ENCODE results near the gene NTRK3. TPM values are rescaled to one million over a fixed set of nuclear protein-coding genes. Genes with fewer than 3 reads are reported as not detected.

NTRK3 gene
- total RNA-seq, 1 experiment from 2014 or later: not detected

DNA sequence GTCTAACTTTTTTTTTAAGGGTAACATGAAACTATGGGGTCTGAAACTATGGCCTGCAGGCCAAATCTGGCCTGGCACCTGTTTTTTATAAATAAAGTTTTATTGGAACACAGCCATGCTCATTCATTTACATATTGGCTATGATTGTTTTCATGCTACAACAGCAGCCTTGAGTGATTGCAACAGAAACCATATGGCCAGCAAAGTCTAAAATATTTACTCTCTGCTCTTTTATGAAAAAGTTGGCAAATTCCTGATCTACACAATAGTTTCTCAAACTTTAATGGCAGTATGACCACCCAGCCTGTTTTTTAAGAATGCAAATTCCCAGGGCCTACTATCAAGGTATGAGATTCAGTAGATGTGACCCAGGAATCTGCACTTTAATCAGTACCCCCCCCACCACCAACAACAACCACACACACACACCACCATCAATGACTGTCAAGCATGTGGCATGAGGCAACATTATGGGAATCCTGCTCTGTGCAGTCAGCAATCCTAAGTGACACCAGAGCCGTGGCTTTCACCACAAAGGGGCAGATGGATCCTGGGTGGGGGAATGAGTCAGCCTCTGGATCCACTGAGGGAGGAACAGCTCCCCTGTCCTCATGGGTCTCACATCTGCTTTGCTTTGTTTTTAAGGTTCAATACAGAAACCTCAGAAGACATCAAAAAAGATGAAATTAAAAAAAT lies 142.8 kb downstream of the NTRK3 start:
- Mint-ChIP-seq H3K9me3 (ENCODE audit: unreplicated experiment) (peaks cover 32% of the 10 kb centered on the region), H3K27me3 (ENCODE audit: insufficient read depth, unreplicated experiment) (no peaks in the 10 kb centered on the region), H3K27ac (ENCODE audit: low read depth, unreplicated experiment) (no peak overlapping the region), H3K4me3 (ENCODE audit: unreplicated experiment) (no peak overlapping the region), H3K36me3 (ENCODE audit: insufficient read depth, unreplicated experiment) (no peaks in the 10 kb centered on the region), H3K4me1 (ENCODE audit: insufficient read depth, unreplicated experiment) (no peaks in the 10 kb centered on the region)
- TF ChIP-seq, protein P1, sequence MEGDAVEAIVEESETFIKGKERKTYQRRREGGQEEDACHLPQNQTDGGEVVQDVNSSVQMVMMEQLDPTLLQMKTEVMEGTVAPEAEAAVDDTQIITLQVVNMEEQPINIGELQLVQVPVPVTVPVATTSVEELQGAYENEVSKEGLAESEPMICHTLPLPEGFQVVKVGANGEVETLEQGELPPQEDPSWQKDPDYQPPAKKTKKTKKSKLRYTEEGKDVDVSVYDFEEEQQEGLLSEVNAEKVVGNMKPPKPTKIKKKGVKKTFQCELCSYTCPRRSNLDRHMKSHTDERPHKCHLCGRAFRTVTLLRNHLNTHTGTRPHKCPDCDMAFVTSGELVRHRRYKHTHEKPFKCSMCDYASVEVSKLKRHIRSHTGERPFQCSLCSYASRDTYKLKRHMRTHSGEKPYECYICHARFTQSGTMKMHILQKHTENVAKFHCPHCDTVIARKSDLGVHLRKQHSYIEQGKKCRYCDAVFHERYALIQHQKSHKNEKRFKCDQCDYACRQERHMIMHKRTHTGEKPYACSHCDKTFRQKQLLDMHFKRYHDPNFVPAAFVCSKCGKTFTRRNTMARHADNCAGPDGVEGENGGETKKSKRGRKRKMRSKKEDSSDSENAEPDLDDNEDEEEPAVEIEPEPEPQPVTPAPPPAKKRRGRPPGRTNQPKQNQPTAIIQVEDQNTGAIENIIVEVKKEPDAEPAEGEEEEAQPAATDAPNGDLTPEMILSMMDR (IDR thresholded peaks at IDR 0.05; ENCODE audit: unreplicated experiment): no peak
- no peak for DNase-seq (ENCODE audit: unreplicated experiment)
- CTCF ChIA-PET: no interaction called here
- POLR2A ChIA-PET: no interaction called here
- no TSS peak for BruUV-seq (replicated peaks)
- intact Hi-C loops (cut with micrococcal nuclease): no loop called here

DNA sequence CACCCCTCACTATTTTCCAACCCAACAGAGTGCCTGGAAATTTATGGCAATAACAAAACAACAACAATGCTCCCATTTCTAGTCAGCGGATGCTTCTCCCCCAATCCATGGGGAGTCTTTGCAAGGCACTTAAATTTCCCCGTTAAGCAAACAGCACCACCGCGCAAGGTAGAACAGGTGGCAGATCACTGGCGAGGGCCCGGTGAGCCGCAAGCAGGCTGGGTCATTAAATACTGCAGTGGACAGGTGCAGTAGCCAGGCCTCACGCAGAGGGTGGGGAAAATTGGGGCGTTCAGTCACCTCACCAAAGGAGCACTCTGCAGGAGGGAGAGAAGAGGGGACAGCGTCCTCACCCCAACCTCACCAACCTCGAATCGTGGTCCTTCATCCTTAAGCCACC lies 147.5 kb downstream of the NTRK3 start:
- Mint-ChIP-seq H3K9me3 (ENCODE audit: unreplicated experiment) (peaks cover 56% of the 10 kb centered on the region), H3K4me3 (ENCODE audit: unreplicated experiment) (no peak overlapping the region), H3K4me1 (ENCODE audit: insufficient read depth, unreplicated experiment) (no peaks in the 10 kb centered on the region), H3K27ac (ENCODE audit: low read depth, unreplicated experiment) (no peak overlapping the region), H3K27me3 (ENCODE audit: insufficient read depth, unreplicated experiment) (no peaks in the 10 kb centered on the region), H3K36me3 (ENCODE audit: insufficient read depth, unreplicated experiment) (no peaks in the 10 kb centered on the region)
- TF ChIP-seq, protein P1 (IDR thresholded peaks at IDR 0.05; ENCODE audit: unreplicated experiment): no peak
- ChIA-PET POLR2A (no interaction called here), CTCF (no interaction called here)
- no TSS peak for BruUV-seq (replicated peaks)
- intact Hi-C loops (cut with micrococcal nuclease): no loop called here
- DNase-seq (ENCODE audit: unreplicated experiment): no peak

- Mint-ChIP-seq H3K9me3 (ENCODE audit: unreplicated experiment) (peaks cover 56% of the 10 kb centered on the region), H3K4me1 (ENCODE audit: insufficient read depth, unreplicated experiment) (no peaks in the 10 kb centered on the region), H3K36me3 (ENCODE audit: insufficient read depth, unreplicated experiment) (no peaks in the 10 kb centered on the region), H3K4me3 (ENCODE audit: unreplicated experiment) (no peak overlapping the region), H3K27ac (ENCODE audit: low read depth, unreplicated experiment) (no peak overlapping the region), H3K27me3 (ENCODE audit: insufficient read depth, unreplicated experiment) (no peaks in the 10 kb centered on the region)
- no peak for DNase-seq (ENCODE audit: unreplicated experiment)
- ChIA-PET CTCF (no interaction called here), POLR2A (no interaction called here)
- BruUV-seq (replicated peaks): no TSS peak
- intact Hi-C loops (cut with micrococcal nuclease): no loop called here
- TF ChIP-seq, protein P1 (IDR thresholded peaks at IDR 0.05; ENCODE audit: unreplicated experiment): no peak
These were observed 148.1 kb downstream of the NTRK3 start for GRCh38 chr15:88108477-88108876.

GRCh38 chr15:88106074-88106473 lies 150.5 kb downstream of the NTRK3 start:
- H3K4me3 Mint-ChIP-seq (ENCODE audit: unreplicated experiment): no peak overlapping the region
- intact Hi-C loops (cut with micrococcal nuclease): no loop called here
- H3K27ac Mint-ChIP-seq (ENCODE audit: low read depth, unreplicated experiment): no peak overlapping the region
- POLR2A ChIA-PET: no interaction called here
- peaks cover 52% of the 10 kb centered on the region for H3K9me3 Mint-ChIP-seq (ENCODE audit: unreplicated experiment)
- H3K36me3 Mint-ChIP-seq (ENCODE audit: insufficient read depth, unreplicated experiment): no peaks in the 10 kb centered on the region
- BruUV-seq (replicated peaks): no TSS peak
- TF ChIP-seq, protein P1 (IDR thresholded peaks at IDR 0.05; ENCODE audit: unreplicated experiment): no peak
- no peak for DNase-seq (ENCODE audit: unreplicated experiment)
- H3K27me3 Mint-ChIP-seq (ENCODE audit: insufficient read depth, unreplicated experiment): no peaks in the 10 kb centered on the region
- H3K4me1 Mint-ChIP-seq (ENCODE audit: insufficient read depth, unreplicated experiment): no peaks in the 10 kb centered on the region
- CTCF ChIA-PET: no interaction called here

Data from MCF 10A (cell line).